NB4 (cell line): Measurements from ENCODE around the gene GNG8.

ENCODE experiments used
- CTCF ChIP-seq: IDR thresholded peaks from one replicate; pipeline ENCODE4 v1.5.1; 2012; ENCODE audit warnings: low read depth, low read length
- MYC ChIP-seq: IDR thresholded peaks from 2 replicates; pipeline ENCODE4 v1.6.1; 2011; ENCODE audit warnings: low read depth, low read length
- POLR2A ChIP-seq: IDR thresholded peaks from 2 replicates; pipeline ENCODE4 v1.6.1; 2011; ENCODE audit warnings: mild to moderate bottlenecking; ENCODE audit not compliant: insufficient read length; ENCODE audit errors: extremely low read depth
- TF ChIP-seq, protein P1 (sequence below): IDR thresholded peaks from 2 replicates; pipeline ENCODE4 v1.6.1; 2011; ENCODE audit warnings: low read depth, low read length

- no peak for TF ChIP-seq CTCF
- TF ChIP-seq POLR2A: no peak
- TF ChIP-seq, protein P1, sequence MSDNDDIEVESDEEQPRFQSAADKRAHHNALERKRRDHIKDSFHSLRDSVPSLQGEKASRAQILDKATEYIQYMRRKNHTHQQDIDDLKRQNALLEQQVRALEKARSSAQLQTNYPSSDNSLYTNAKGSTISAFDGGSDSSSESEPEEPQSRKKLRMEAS: no peak
- no peak for TF ChIP-seq MYC
Observed at GRCh38 chr19:46620267-46620666, 15.7 kb downstream of the GNG8 start.
